Measurements from ENCODE around the gene SERPINA10.

The SERPINA10 gene

GRCh38 chr14:94316692-94317091 is 23.6 kb upstream of the SERPINA10 start:
- peaks cover 26% of the 10 kb centered on the region for H3K4me1 ChIP-seq (ENCODE audit: insufficient read depth, poor library complexity, severe bottlenecking)
- H3K9me3 ChIP-seq (ENCODE audit: severe bottlenecking), result peaks cover 3% of the 10 kb centered on the region
- TF ChIP-seq CTCF (IDR thresholded peaks at IDR 0.05; ENCODE audit: poor library complexity, severe bottlenecking), result no peak
- H3K36me3 ChIP-seq (ENCODE audit: low read depth), result no peaks in the 10 kb centered on the region
- no peaks in the 10 kb centered on the region for H3K27me3 ChIP-seq (ENCODE audit: insufficient read depth, poor library complexity, severe bottlenecking)
- no peak for DNase-seq (ENCODE audit: low spot score)
- no peak overlapping the region for H3K27ac ChIP-seq (ENCODE audit: poor library complexity, severe bottlenecking)
- ATAC-seq (ENCODE audit: low read depth), result no peak
- no peak overlapping the region for H3K4me3 ChIP-seq (ENCODE audit: severe bottlenecking)

DNA sequence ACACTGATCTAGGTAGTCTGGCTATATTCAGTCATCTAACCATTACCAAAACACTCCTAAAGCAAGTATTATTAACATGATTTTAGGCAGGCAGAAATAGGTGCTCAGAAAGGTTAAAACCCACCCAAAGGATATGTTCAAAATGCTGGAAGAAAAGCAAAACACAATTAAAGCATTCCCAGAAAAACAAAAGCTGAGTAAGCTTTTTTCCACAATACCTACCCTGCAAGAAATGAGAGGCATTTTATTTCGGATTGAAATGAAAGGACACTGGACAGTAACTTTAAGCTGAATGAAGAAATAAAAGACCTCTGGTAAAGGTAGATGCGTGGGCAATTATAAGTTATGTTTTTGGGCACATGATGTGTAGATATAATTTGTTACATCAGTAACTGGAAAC is 21.8 kb upstream of the SERPINA10 start:
- no peak for TF ChIP-seq CTCF (IDR thresholded peaks at IDR 0.05; ENCODE audit: poor library complexity, severe bottlenecking)
- H3K27ac ChIP-seq (ENCODE audit: poor library complexity, severe bottlenecking), result no peak overlapping the region
- H3K4me3 ChIP-seq (ENCODE audit: severe bottlenecking), result no peak overlapping the region
- H3K27me3 ChIP-seq (ENCODE audit: insufficient read depth, poor library complexity, severe bottlenecking), result no peaks in the 10 kb centered on the region
- peaks cover 20% of the 10 kb centered on the region for H3K4me1 ChIP-seq (ENCODE audit: insufficient read depth, poor library complexity, severe bottlenecking)
- H3K9me3 ChIP-seq (ENCODE audit: severe bottlenecking), result peaks cover 3% of the 10 kb centered on the region
- DNase-seq (ENCODE audit: low spot score), result no peak
- no peak for ATAC-seq (ENCODE audit: low read depth)
- H3K36me3 ChIP-seq (ENCODE audit: low read depth), result no peaks in the 10 kb centered on the region

- no peaks in the 10 kb centered on the region for H3K36me3 ChIP-seq (ENCODE audit: low read depth)
- H3K4me1 ChIP-seq (ENCODE audit: insufficient read depth, poor library complexity, severe bottlenecking), result peaks cover 19% of the 10 kb centered on the region
- H3K27ac ChIP-seq (ENCODE audit: poor library complexity, severe bottlenecking), result no peak overlapping the region
- H3K4me3 ChIP-seq (ENCODE audit: severe bottlenecking), result no peak overlapping the region
- no peak for TF ChIP-seq CTCF (IDR thresholded peaks at IDR 0.05; ENCODE audit: poor library complexity, severe bottlenecking)
- DNase-seq (ENCODE audit: low spot score) (no peak), ATAC-seq (ENCODE audit: low read depth) (peak; percentile 47; the same call in 2 of the 3 replicates)
- H3K27me3 ChIP-seq (ENCODE audit: insufficient read depth, poor library complexity, severe bottlenecking), result no peaks in the 10 kb centered on the region
- peaks cover 3% of the 10 kb centered on the region for H3K9me3 ChIP-seq (ENCODE audit: severe bottlenecking)
These were observed 21.1 kb upstream of the SERPINA10 start for GRCh38 chr14:94313991-94314655.

DNA sequence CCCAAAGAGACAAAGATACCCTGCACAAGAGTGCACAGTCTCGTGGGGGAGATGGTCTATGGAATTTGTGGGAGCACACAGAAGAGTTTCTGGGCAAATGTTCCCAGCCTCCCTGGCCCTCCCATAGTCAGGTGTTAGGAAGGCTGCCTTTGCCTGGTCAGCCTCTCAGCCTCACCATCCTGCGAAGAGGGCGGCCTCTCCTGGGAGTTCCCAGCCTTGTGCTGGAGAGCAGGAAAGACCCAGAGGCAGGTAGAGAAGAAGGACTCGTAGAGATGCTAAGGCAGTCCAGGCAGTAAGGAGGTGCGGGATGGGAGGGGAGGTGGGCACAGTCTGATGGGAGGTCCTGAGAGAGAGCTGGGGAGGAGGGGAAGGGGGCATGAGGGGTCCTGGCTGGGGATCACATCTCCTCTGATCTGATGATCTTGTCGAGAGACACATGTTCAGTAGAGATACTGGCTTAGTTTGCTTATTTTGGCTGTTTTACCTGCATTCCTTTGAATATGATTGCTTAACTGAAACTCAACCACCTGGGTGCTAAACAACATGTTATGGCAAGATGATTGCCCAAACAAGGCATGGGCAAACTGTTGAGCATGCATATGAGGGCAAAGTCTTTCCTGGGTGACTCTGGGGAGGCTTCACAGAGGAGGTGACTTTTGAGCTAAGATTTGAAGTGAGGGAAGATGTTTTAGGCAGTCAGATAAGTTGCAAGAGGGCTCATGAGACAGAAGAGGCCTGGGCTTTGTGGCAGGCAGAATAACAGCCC is 19.6 kb upstream of the SERPINA10 start:
- peak; percentile 8 for TF ChIP-seq CTCF (IDR thresholded peaks at IDR 0.05; ENCODE audit: poor library complexity, severe bottlenecking)
- H3K9me3 ChIP-seq (ENCODE audit: severe bottlenecking), result no peaks in the 10 kb centered on the region
- H3K4me3 ChIP-seq (ENCODE audit: severe bottlenecking), result no peak overlapping the region
- ATAC-seq (ENCODE audit: low read depth) (peak; percentile 93), DNase-seq (ENCODE audit: low spot score) (no peak)
- no peaks in the 10 kb centered on the region for H3K36me3 ChIP-seq (ENCODE audit: low read depth)
- H3K27ac ChIP-seq (ENCODE audit: poor library complexity, severe bottlenecking), result peak overlapping the region; percentile 23
- H3K4me1 ChIP-seq (ENCODE audit: insufficient read depth, poor library complexity, severe bottlenecking), result peaks cover 19% of the 10 kb centered on the region
- no peaks in the 10 kb centered on the region for H3K27me3 ChIP-seq (ENCODE audit: insufficient read depth, poor library complexity, severe bottlenecking)

DNA sequence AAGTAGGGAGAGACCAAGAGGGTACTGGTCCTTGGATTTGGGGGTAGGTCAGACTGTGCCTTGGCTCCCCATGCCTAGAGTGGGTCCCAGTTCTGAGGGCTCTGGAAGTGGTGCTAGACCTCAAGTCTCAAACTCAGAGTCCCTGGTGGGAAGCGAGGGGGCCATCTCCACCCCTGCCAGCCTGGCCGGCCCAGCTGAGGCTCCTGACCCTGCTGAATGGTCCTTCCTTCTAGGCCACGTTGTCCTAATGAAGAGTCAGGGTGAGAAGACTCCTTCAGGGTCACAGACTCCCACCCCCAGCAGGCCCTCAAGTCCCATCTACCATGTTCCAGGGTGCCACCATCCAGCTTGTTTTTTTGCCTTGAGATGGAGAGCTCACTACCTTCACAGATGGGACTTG is 17.2 kb upstream of the SERPINA10 start:
- DNase-seq (ENCODE audit: low spot score) (no peak), ATAC-seq (ENCODE audit: low read depth) (no peak)
- H3K4me1 ChIP-seq (ENCODE audit: insufficient read depth, poor library complexity, severe bottlenecking), result peaks cover 19% of the 10 kb centered on the region
- no peaks in the 10 kb centered on the region for H3K9me3 ChIP-seq (ENCODE audit: severe bottlenecking)
- H3K4me3 ChIP-seq (ENCODE audit: severe bottlenecking), result no peak overlapping the region
- no peaks in the 10 kb centered on the region for H3K36me3 ChIP-seq (ENCODE audit: low read depth)
- no peak overlapping the region for H3K27ac ChIP-seq (ENCODE audit: poor library complexity, severe bottlenecking)
- H3K27me3 ChIP-seq (ENCODE audit: insufficient read depth, poor library complexity, severe bottlenecking), result no peaks in the 10 kb centered on the region
- TF ChIP-seq CTCF (IDR thresholded peaks at IDR 0.05; ENCODE audit: poor library complexity, severe bottlenecking), result no peak
